Ishikawa (cell line): ENCODE data around the gene RUSC1.

Source experiments
- CEBPB ChIP-seq: IDR thresholded peaks from 2 replicates; pipeline ENCODE4 v1.6.1; 2012
- CREB1 ChIP-seq: IDR thresholded peaks from 2 replicates; pipeline ENCODE4 v1.6.1; 2012; ENCODE audit warnings: low read depth
- EGR1 ChIP-seq: IDR thresholded peaks from 2 replicates; pipeline ENCODE4 v1.6.1; 2012
- EP300 ChIP-seq: IDR thresholded peaks from 2 replicates; pipeline ENCODE4 v1.6.1; 2012; ENCODE audit warnings: borderline replicate concordance
- FOXM1 ChIP-seq: IDR thresholded peaks from 2 replicates; pipeline ENCODE4 v1.6.1; 2012; ENCODE audit warnings: low read depth, borderline replicate concordance
- MAX ChIP-seq: IDR thresholded peaks from 2 replicates; pipeline ENCODE4 v1.6.1; 2012
- NFIC ChIP-seq: IDR thresholded peaks from 2 replicates; pipeline ENCODE4 v1.6.1; 2012
- RAD21 ChIP-seq: IDR thresholded peaks from 2 replicates; pipeline ENCODE4 v1.6.1; 2012; ENCODE audit warnings: low read depth
- REST ChIP-seq: IDR thresholded peaks from 2 replicates; pipeline ENCODE4 v1.6.1; 2012; ENCODE audit warnings: low read depth, mild to moderate bottlenecking
- TAF1 ChIP-seq: IDR thresholded peaks from 2 replicates; pipeline ENCODE4 v1.6.1; 2012; ENCODE audit warnings: low read depth, mild to moderate bottlenecking
- TCF12 ChIP-seq: IDR thresholded peaks from 2 replicates; pipeline ENCODE4 v1.6.1; 2012; ENCODE audit warnings: low read depth
- TEAD4 ChIP-seq: IDR thresholded peaks from 2 replicates; pipeline ENCODE4 v1.6.1; 2012
- USF1 ChIP-seq: IDR thresholded peaks from 2 replicates; pipeline ENCODE4 v1.6.1; 2012
- YY1 ChIP-seq: IDR thresholded peaks from 2 replicates; pipeline ENCODE4 v1.6.1; 2012; ENCODE audit warnings: low read depth
- ZBTB7A ChIP-seq: IDR thresholded peaks from 2 replicates; pipeline ENCODE4 v1.6.1; 2012; ENCODE audit warnings: low read depth

The RUSC1 gene

GRCh38 chr1:155326020-155326526, 5.4 kb downstream of the RUSC1 start:
- TF ChIP-seq RAD21 = no peak
- no peak for TF ChIP-seq MAX
- TF ChIP-seq CEBPB = no peak
- no peak for TF ChIP-seq EGR1
- no peak for TF ChIP-seq FOXM1
- no peak for TF ChIP-seq REST
- no peak for TF ChIP-seq CREB1
- no peak for TF ChIP-seq TAF1
- TF ChIP-seq NFIC = no peak
- no peak for TF ChIP-seq TCF12
- no peak for TF ChIP-seq EP300
- TF ChIP-seq TEAD4 = no peak
- no peak for TF ChIP-seq YY1
- TF ChIP-seq ZBTB7A = no peak
- no peak for TF ChIP-seq USF1

- TF ChIP-seq NFIC (no peak), TEAD4 (no peak), ZBTB7A (no peak), CEBPB (no peak), EGR1 (no peak), REST (no peak), YY1 (no peak), FOXM1 (no peak), RAD21 (no peak), TAF1 (no peak), CREB1 (no peak), EP300 (no peak), MAX (no peak), USF1 (no peak), TCF12 (no peak)
Observed at GRCh38 chr1:155326631-155327037, 5.9 kb downstream of the RUSC1 start.

GRCh38 chr1:155327981-155328380, 7.3 kb downstream of the RUSC1 start:
- TF ChIP-seq EGR1 (no peak), USF1 (no peak), TEAD4 (no peak), RAD21 (no peak), TAF1 (no peak), EP300 (no peak), ZBTB7A (no peak), CEBPB (no peak), MAX (no peak), YY1 (no peak), REST (no peak), NFIC (no peak)

- TF ChIP-seq EGR1 = no peak
- TF ChIP-seq CEBPB = no peak
- no peak for TF ChIP-seq TEAD4
- no peak for TF ChIP-seq YY1
- TF ChIP-seq NFIC = no peak
- TF ChIP-seq CREB1 = no peak
- TF ChIP-seq ZBTB7A = no peak
- TF ChIP-seq TAF1 = no peak
- no peak for TF ChIP-seq REST
- no peak for TF ChIP-seq RAD21
- no peak for TF ChIP-seq MAX
- TF ChIP-seq USF1 = no peak
- TF ChIP-seq EP300 = no peak
Observed at GRCh38 chr1:155329980-155330598, 9.4 kb downstream of the RUSC1 start.
